Activated B cell treated with CpG ODN at 0.5 μM for 24 hours (primary cell): ENCODE data around the gene LRRC61. TPM values are rescaled to one million over a fixed set of nuclear protein-coding genes. Genes with fewer than 3 reads are reported as not detected.

Source experiments
- ATAC-seq: fragments of 200-7000 bp; cut with Tn5 transposase; one replicate; pipeline ENCODE4 v1.10.0; 2021; ENCODE audit warnings: low read depth, mild to moderate bottlenecking, moderate library complexity
- CTCF ChIA-PET: fragments of 350-600 bp; sonication (Branson Sonifier 250); formaldehyde crosslinking; loops from one replicate; lab custom pipeline; 2021; ENCODE audit warnings: antibody characterized with exemption; lab: Charles Lee
- POLR2A ChIA-PET: fragments of 350-600 bp; sonication (Branson Sonifier 250); formaldehyde crosslinking; loops from one replicate; lab custom pipeline; 2021; ENCODE audit warnings: antibody characterized with exemption; lab: Charles Lee
- DNase-seq: peaks from one replicate; pipeline ENCODE4 v3.0.0; 2022
- H3K27ac Mint-ChIP-seq: one replicate; pipeline ENCODE4 v1.8.0; 2020; ENCODE audit warnings: mixed read lengths
- H3K27me3 Mint-ChIP-seq: one replicate; pipeline ENCODE4 v1.8.0; 2021; ENCODE audit warnings: mixed read lengths
- H3K36me3 Mint-ChIP-seq: one replicate; pipeline ENCODE4 v1.8.0; 2021; ENCODE audit warnings: low read depth, mixed read lengths
- H3K4me1 Mint-ChIP-seq: one replicate; pipeline ENCODE4 v1.8.0; 2021; ENCODE audit warnings: mixed read lengths
- H3K4me3 Mint-ChIP-seq: one replicate; pipeline ENCODE4 v1.8.0; 2020; ENCODE audit warnings: mild to moderate bottlenecking, mixed read lengths
- H3K9me3 Mint-ChIP-seq: one replicate; pipeline ENCODE4 v1.8.0; 2020; ENCODE audit warnings: mixed read lengths
- CTCF ChIP-seq: fragments of 200-600 bp; IDR thresholded peaks from one replicate; pipeline ENCODE4 v1.8.0; 2022; ENCODE audit warnings: antibody characterized with exemption, mild to moderate bottlenecking
- intact Hi-C: fragments of 100-400 bp; cut with micrococcal nuclease; formaldehyde crosslinking; loops from one replicate; pipeline ENCODE4 v1.15.1; 2024
- total RNA-seq: library from RNA; stranded (reverse); gene quantifications from 2 replicates; pipeline ENCODE4 v1.2.3, GENCODE V29; 2022

LRRC61 gene
- total RNA-seq, 1 donor from 2014 or later: 11.0 TPM

GRCh38 chr7:150358433-150358832, 35.3 kb downstream of the LRRC61 start:
- ATAC-seq (no peak), DNase-seq (no peak)
- no peaks in the 10 kb centered on the region for H3K36me3 Mint-ChIP-seq
- ChIA-PET CTCF (interaction anchor here (1.4 to 4.1 kb wide), 2 partner anchors 49 to 59 kb away, joined by 3 to 19 read pairs; a partner anchor contains a TSS), POLR2A (interaction anchor here (0.7 to 3.4 kb wide), 9 partner anchors 8 to 75 kb away, joined by 3 to 34 read pairs (median 4); partner anchors contain the start of gene REPIN1)
- peaks cover 36% of the 10 kb centered on the region for H3K4me1 Mint-ChIP-seq
- intact Hi-C loops: loop anchor here (10.0 kb wide), 1 partner anchor 396 kb away; no protein-coding TSS in a partner anchor
- no peak for TF ChIP-seq CTCF
- H3K9me3 Mint-ChIP-seq: no peaks in the 10 kb centered on the region
- H3K27ac Mint-ChIP-seq: no peak overlapping the region
- no peak overlapping the region for H3K4me3 Mint-ChIP-seq
- no peaks in the 10 kb centered on the region for H3K27me3 Mint-ChIP-seq

- intact Hi-C loops: loop anchor here (10.0 kb wide), 1 partner anchor 396 kb away; no protein-coding TSS in a partner anchor
- H3K9me3 Mint-ChIP-seq: no peaks in the 10 kb centered on the region
- ChIA-PET POLR2A (interaction anchor here (0.7 to 3.4 kb wide), 6 partner anchors 11 to 74 kb away, joined by 3 to 34 read pairs (median 4); partner anchors contain the start of gene REPIN1), CTCF (interaction anchor here (4.1 kb wide), 1 partner anchor 48 kb away, joined by 19 read pairs; a partner anchor contains a TSS)
- peaks cover 42% of the 10 kb centered on the region for H3K4me1 Mint-ChIP-seq
- ATAC-seq: no peak
- no peak for TF ChIP-seq CTCF
- no peak overlapping the region for H3K4me3 Mint-ChIP-seq
- DNase-seq: no peak
- no peaks in the 10 kb centered on the region for H3K27me3 Mint-ChIP-seq
- no peaks in the 10 kb centered on the region for H3K36me3 Mint-ChIP-seq
- no peak overlapping the region for H3K27ac Mint-ChIP-seq
These were observed 36.0 kb downstream of the LRRC61 start for GRCh38 chr7:150358988-150359621.

GRCh38 chr7:150359622-150360362, 36.6 kb downstream of the LRRC61 start:
- Mint-ChIP-seq H3K36me3 (no peaks in the 10 kb centered on the region), H3K4me1 (peaks cover 48% of the 10 kb centered on the region), H3K9me3 (no peaks in the 10 kb centered on the region), H3K27me3 (no peaks in the 10 kb centered on the region), H3K4me3 (no peak overlapping the region), H3K27ac (peak overlapping the region; percentile 13)
- ChIA-PET CTCF (no interaction called here), POLR2A (interaction anchor here (16.5 kb wide), 1 partner anchor 46 kb away, joined by 421 read pairs; a partner anchor contains a TSS)
- intact Hi-C loops: loop anchor here (10.0 kb wide), 1 partner anchor 395 kb away; no protein-coding TSS in a partner anchor
- TF ChIP-seq CTCF: no peak
- no peak for ATAC-seq
- DNase-seq: no peak

- ATAC-seq: no peak
- POLR2A ChIA-PET: interaction anchor here (16.5 kb wide), 1 partner anchor 45 kb away, joined by 421 read pairs; a partner anchor contains a TSS
- Mint-ChIP-seq H3K27me3 (no peaks in the 10 kb centered on the region), H3K9me3 (no peaks in the 10 kb centered on the region), H3K27ac (peak overlapping the region; percentile 13), H3K36me3 (no peaks in the 10 kb centered on the region), H3K4me3 (no peak overlapping the region), H3K4me1 (peaks cover 54% of the 10 kb centered on the region)
- CTCF ChIA-PET: no interaction called here
- TF ChIP-seq CTCF: no peak
- intact Hi-C loops: no loop called here
- no peak for DNase-seq
These were observed 37.4 kb downstream of the LRRC61 start for GRCh38 chr7:150360363-150361058.
